Kidney (tissue), 14 donors: ENCODE results near the gene TMEM63B. TPM values are rescaled to one million over a fixed set of nuclear protein-coding genes. Genes with fewer than 3 reads are reported as not detected.
"Not testable (repeated sequence)": the region's sequence is repeated elsewhere in the genome, so short reads cannot be mapped to it uniquely, and the experiment has no call there.

Experiments used
- DNase-seq, 5 donors: peaks; one replicate each; pipeline ENCODE4 v3.0.0-alpha.2; 2013 to 2020
- FAIRE-seq: peaks from 2 replicates; lab custom pipeline; 2012; peaks lifted over from hg19 to GRCh38; lab: Jason Lieb, UNC
- H3K27ac ChIP-seq, 2 donors: one replicate each; pipeline ENCODE4 v1.7.0; 2013; ENCODE audit warnings: low read depth in 2 of 2, low read length in 2 of 2, inconsistent platforms in 1 of 2
- H3K27me3 ChIP-seq: one replicate; pipeline ENCODE4 v1.7.1; 2013; ENCODE audit warnings: low read length, inconsistent platforms; ENCODE audit not compliant: control insufficient read depth, insufficient read depth
- H3K36me3 ChIP-seq, 3 donors: one replicate each; pipeline versions ENCODE4 v1.7.0 to v1.7.1; 2013; ENCODE audit warnings: low read length in 3 of 3, control low read depth in 1 of 3, inconsistent platforms in 1 of 3; ENCODE audit not compliant: insufficient read depth in 3 of 3, control insufficient read depth in 2 of 3
- H3K4me1 ChIP-seq, 3 donors: one replicate each; pipeline versions ENCODE4 v1.7.0 to v1.7.1; 2013; ENCODE audit warnings: low read length in 3 of 3, inconsistent platforms in 1 of 3, low read depth in 1 of 3; ENCODE audit not compliant: control insufficient read depth in 2 of 3, insufficient read depth in 2 of 3
- H3K4me3 ChIP-seq, 3 donors: one replicate each; pipeline versions ENCODE4 v1.7.0 to v1.8.1; 2013; ENCODE audit warnings: low read length in 3 of 3, control low read depth in 1 of 3, inconsistent platforms in 1 of 3
- H3K9ac ChIP-seq, 3 donors: one replicate each; pipeline versions ENCODE4 v1.7.0 to v1.7.1; 2013; ENCODE audit warnings: low read length in 3 of 3, control low read depth in 1 of 3, inconsistent platforms in 1 of 3
- H3K9me3 ChIP-seq, 3 donors: one replicate each; pipeline versions ENCODE4 v1.7.0 to v1.7.1; 2013; ENCODE audit warnings: low read length in 3 of 3, control low read depth in 1 of 3, inconsistent platforms in 1 of 3; ENCODE audit not compliant: control insufficient read depth in 2 of 3, insufficient read depth in 1 of 3
- CTCF ChIP-seq: IDR thresholded peaks from 3 replicates; pipeline ENCODE4 v1.5.1; 2012; ENCODE audit warnings: mild to moderate bottlenecking, moderate library complexity, borderline replicate concordance; ENCODE audit not compliant: insufficient read depth; ENCODE audit errors: extremely low read depth
- intact Hi-C: fragments of 100-400 bp; cut with DNase I; formaldehyde crosslinking; loops from one replicate; pipeline ENCODE4 v1.11.1; 2022
- polyA plus RNA-seq: library from polyadenylated mRNA; stranded (reverse); fragments of 350-450 nt; fragmentation: Illumina TruSeq; extraction: RNeasy Lipid Tissue Mini Kit (QIAGEN cat#74804); gene quantifications from one replicate; pipeline ENCODE4 v1.2.3, GENCODE V29; 2014; ENCODE audit warnings: low read depth, low replicate concordance; ENCODE audit not compliant: insufficient read depth
- total RNA-seq: library from RNA; stranded (reverse); fragmentation: NEBNext Ultra II Directional; extraction: Animal tissue kit (Norgen Biotek cat#: 25700); gene quantifications from one replicate; pipeline ENCODE4 v1.2.1, GENCODE V29; 2021
- donor health status: control.
- donor health status: control.
- donor health status: control.
- donor health status: control.
- donor health status: control.
- donor health status: DM: yes; HTN: yes; CAD: no.
- donor health status: Normal renal cell carcinoma (clear cell type).

TMEM63B gene
- total and polyA plus RNA-seq, 2 donors from 2014 or later: 18.2 to 27.3 TPM

- DNase-seq: peak in 1 of 5 donors; percentile 34
- FAIRE-seq: no peak
- Histone ChIP-seq H3K9ac (no peak overlapping the region), H3K27ac (no peak overlapping the region), H3K4me3 (no peak overlapping the region), H3K4me1 (peaks cover 0 to 5% (median 3%) of the 10 kb centered on the region in 3 donors), H3K9me3 (no peaks in the 10 kb centered on the region), H3K36me3 (no peaks in the 10 kb centered on the region), H3K27me3 (no peaks in the 10 kb centered on the region)
- TF ChIP-seq CTCF: no peak
- intact Hi-C loops: no loop called here
These were observed 33.5 kb upstream of the TMEM63B start for GRCh38 chr6:44093750-44094402.

- H3K27ac ChIP-seq: peak overlapping the region in 1 of 2 donors; percentile 7
- DNase-seq: peak in 3 of 5 donors; percentile 34 to 66 (median 36)
- peaks cover 0 to 5% (median 3%) of the 10 kb centered on the region in 3 donors for H3K4me1 ChIP-seq
- no peak overlapping the region for H3K4me3 ChIP-seq
- H3K9ac ChIP-seq: no peak overlapping the region
- FAIRE-seq: no peak
- no peaks in the 10 kb centered on the region for H3K36me3 ChIP-seq
- no peaks in the 10 kb centered on the region for H3K9me3 ChIP-seq
- no peaks in the 10 kb centered on the region for H3K27me3 ChIP-seq
- TF ChIP-seq CTCF: no peak
- intact Hi-C loops: no loop called here
These were observed 32.7 kb upstream of the TMEM63B start for GRCh38 chr6:44094403-44095242.

GRCh38 chr6:44095243-44095623 lies 32.1 kb upstream of the TMEM63B start:
- H3K9me3 ChIP-seq, H3K27me3 ChIP-seq, H3K4me3 ChIP-seq, FAIRE-seq, intact Hi-C loops, H3K27ac ChIP-seq, H3K9ac ChIP-seq, H3K4me1 ChIP-seq, H3K36me3 ChIP-seq: not testable (repeated sequence)
- peak in 1 of 5 donors; percentile 34 for DNase-seq

GRCh38 chr6:44096612-44097011 lies 30.7 kb upstream of the TMEM63B start:
- FAIRE-seq: no peak
- Histone ChIP-seq H3K9ac (no peak overlapping the region), H3K27ac (no peak overlapping the region), H3K9me3 (no peaks in the 10 kb centered on the region), H3K4me1 (peaks cover 0 to 5% (median 3%) of the 10 kb centered on the region in 3 donors), H3K36me3 (no peaks in the 10 kb centered on the region), H3K27me3 (no peaks in the 10 kb centered on the region), H3K4me3 (no peak overlapping the region)
- intact Hi-C loops: no loop called here
- TF ChIP-seq CTCF: peak; percentile 97
- DNase-seq: peak; percentile 79 to 90 (median 83)
